DOHH2 (cell line): ENCODE results near the gene C2CD4B.

Source experiments
- EZH2phosphoT487 ChIP-seq: fragments of 200-600 bp; sonication (generic); IDR thresholded peaks from 2 replicates; pipeline ENCODE4 v1.6.1; 2017; ENCODE audit warnings: borderline replicate concordance, mild to moderate bottlenecking, antibody characterized with exemption, low read length, moderate library complexity, mixed read lengths
- TF ChIP-seq, protein P1 (sequence below): fragments of 200-600 bp; sonication (generic); IDR thresholded peaks from one replicate; pipeline ENCODE4 v1.5.1; 2014; ENCODE audit warnings: antibody characterized with exemption, mild to moderate bottlenecking, low read depth, low read length; ENCODE audit not compliant: poor library complexity, severe bottlenecking

GRCh38 chr15:62141643-62142588 is 23.2 kb downstream of the C2CD4B start:
- TF ChIP-seq, protein P1, sequence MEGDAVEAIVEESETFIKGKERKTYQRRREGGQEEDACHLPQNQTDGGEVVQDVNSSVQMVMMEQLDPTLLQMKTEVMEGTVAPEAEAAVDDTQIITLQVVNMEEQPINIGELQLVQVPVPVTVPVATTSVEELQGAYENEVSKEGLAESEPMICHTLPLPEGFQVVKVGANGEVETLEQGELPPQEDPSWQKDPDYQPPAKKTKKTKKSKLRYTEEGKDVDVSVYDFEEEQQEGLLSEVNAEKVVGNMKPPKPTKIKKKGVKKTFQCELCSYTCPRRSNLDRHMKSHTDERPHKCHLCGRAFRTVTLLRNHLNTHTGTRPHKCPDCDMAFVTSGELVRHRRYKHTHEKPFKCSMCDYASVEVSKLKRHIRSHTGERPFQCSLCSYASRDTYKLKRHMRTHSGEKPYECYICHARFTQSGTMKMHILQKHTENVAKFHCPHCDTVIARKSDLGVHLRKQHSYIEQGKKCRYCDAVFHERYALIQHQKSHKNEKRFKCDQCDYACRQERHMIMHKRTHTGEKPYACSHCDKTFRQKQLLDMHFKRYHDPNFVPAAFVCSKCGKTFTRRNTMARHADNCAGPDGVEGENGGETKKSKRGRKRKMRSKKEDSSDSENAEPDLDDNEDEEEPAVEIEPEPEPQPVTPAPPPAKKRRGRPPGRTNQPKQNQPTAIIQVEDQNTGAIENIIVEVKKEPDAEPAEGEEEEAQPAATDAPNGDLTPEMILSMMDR = no peak
- no peak for TF ChIP-seq EZH2phosphoT487
